ENCODE measurements around the gene PAPPA.

PAPPA gene

DNA sequence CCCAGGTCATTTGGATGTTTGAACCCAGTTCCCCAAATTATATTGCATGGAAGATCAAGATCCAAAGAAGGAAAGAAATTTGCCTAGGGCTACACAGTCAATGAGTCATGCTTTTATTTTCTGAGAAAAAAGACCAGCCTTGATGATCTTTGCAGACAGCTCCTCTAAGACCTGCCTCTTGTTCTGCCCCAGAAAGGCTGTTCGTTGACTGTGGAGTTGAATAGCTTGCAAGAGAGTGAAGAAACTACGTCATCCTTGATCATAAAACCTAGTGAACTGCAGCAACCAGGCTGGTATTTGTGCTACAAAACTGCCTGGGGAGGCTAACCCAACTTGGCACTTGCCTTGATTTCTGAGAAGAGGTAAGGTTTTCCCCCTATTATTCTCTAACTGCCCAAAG is 263.9 kb downstream of the PAPPA start (continued):
- TF ChIP-seq, protein P1, sequence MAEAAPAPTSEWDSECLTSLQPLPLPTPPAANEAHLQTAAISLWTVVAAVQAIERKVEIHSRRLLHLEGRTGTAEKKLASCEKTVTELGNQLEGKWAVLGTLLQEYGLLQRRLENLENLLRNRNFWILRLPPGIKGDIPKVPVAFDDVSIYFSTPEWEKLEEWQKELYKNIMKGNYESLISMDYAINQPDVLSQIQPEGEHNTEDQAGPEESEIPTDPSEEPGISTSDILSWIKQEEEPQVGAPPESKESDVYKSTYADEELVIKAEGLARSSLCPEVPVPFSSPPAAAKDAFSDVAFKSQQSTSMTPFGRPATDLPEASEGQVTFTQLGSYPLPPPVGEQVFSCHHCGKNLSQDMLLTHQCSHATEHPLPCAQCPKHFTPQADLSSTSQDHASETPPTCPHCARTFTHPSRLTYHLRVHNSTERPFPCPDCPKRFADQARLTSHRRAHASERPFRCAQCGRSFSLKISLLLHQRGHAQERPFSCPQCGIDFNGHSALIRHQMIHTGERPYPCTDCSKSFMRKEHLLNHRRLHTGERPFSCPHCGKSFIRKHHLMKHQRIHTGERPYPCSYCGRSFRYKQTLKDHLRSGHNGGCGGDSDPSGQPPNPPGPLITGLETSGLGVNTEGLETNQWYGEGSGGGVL (tag by site-specific recombination; IDR thresholded peaks at IDR 0.05), result no peak

DNA sequence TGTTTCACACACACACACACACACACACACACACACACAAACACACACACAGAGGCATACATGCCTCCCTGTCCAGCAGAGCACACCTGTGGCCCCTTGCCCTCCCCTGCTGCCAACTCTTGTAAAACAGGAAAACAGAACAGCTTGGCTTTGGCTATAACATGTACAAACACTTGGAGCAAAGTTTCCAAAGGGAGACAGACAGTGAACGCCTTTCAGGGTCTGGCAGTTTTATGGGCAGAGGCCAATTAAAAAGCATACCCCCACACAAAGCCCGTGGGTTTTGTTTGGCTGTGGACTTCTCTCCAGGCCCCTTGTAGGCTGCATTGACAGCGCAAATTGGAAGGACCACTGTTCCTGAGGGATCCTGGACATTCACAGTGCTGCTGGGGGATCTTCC is 265.6 kb downstream of the PAPPA start:
- ChIA-PET CTCF (interaction anchor here (0.7 to 1.1 kb wide), 3 partner anchors 12 to 267 kb away, joined by 3 read pairs; no protein-coding TSS in a partner anchor), POLR2A (no interaction called here)
- no peak overlapping the region for H3K27ac ChIP-seq (ENCODE audit: extremely low read depth, low read depth, low read length)
- H3K4me3 ChIP-seq (ENCODE audit: low read depth, low read length), result no peak overlapping the region
- no peaks in the 10 kb centered on the region for H3K36me3 ChIP-seq (ENCODE audit: control insufficient read depth in 2 of 2, insufficient read depth in 1 of 2, low read length in 2 of 2)
- no peak for TF ChIP-seq MYNN (tag by site-specific recombination; IDR thresholded peaks at IDR 0.05; ENCODE audit: borderline replicate concordance)
- TF ChIP-seq, protein P2, sequence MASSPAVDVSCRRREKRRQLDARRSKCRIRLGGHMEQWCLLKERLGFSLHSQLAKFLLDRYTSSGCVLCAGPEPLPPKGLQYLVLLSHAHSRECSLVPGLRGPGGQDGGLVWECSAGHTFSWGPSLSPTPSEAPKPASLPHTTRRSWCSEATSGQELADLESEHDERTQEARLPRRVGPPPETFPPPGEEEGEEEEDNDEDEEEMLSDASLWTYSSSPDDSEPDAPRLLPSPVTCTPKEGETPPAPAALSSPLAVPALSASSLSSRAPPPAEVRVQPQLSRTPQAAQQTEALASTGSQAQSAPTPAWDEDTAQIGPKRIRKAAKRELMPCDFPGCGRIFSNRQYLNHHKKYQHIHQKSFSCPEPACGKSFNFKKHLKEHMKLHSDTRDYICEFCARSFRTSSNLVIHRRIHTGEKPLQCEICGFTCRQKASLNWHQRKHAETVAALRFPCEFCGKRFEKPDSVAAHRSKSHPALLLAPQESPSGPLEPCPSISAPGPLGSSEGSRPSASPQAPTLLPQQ (tag by site-specific recombination; IDR thresholded peaks at IDR 0.05), result no peak
- no peak for TF ChIP-seq ZNF248 (tag by site-specific recombination; IDR thresholded peaks at IDR 0.05)
- no peak for TF ChIP-seq ZNF266 (tag by site-specific recombination; IDR thresholded peaks at IDR 0.05; ENCODE audit: low read depth)
- no peak for TF ChIP-seq ZNF664 (tag by site-specific recombination; IDR thresholded peaks at IDR 0.05)
- TF ChIP-seq ZFHX2 (tag by site-specific recombination; conservative IDR thresholded peaks at IDR 0.05), result no peak
- TF ChIP-seq ZNF202 (tag by site-specific recombination; IDR thresholded peaks at IDR 0.05; ENCODE audit: borderline replicate concordance), result no peak
- TF ChIP-seq ZNF571 (tag by site-specific recombination; IDR thresholded peaks at IDR 0.05), result no peak
- TF ChIP-seq ZFP37 (tag by site-specific recombination; IDR thresholded peaks at IDR 0.05), result no peak
- H3K4me1 ChIP-seq (ENCODE audit: control insufficient read depth, insufficient read depth, low read length), result no peaks in the 10 kb centered on the region
- H3K9me3 ChIP-seq (ENCODE audit: control insufficient read depth, insufficient read depth, low read depth, low read length), result no peaks in the 10 kb centered on the region

DNA sequence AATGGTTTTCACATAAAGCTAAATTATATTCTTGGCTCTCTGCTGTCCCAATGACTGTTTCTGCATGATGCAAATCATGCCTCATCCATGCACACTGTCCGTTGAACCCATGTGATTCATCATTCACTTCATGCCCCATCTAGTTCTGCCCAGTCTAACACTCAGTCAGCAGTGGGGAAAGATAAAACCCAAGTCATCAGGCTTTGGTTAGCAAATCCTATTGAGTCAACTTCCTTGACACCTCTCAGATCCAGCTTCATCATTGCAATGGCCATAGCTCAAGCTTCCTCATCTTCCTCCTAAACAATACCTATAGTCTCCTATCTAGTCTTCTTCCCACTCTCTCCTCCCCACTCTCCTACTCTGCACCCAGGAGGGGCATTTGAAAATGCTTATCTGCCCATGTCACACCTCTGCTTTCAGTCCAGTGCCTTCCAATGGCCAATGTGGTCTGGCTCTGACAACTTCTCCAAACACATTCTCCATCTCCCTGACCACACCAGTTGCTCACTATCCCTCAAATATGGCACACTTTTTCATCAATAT is 267.5 kb downstream of the PAPPA start:
- CTCF ChIA-PET, result no interaction called here
- POLR2A ChIA-PET, result no interaction called here
- TF ChIP-seq ZNF366 (tag by site-specific recombination; conservative IDR thresholded peaks at IDR 0.05) (no peak), ZNF48 (tag by site-specific recombination; IDR thresholded peaks at IDR 0.05) (no peak), ZIC2 (tag by site-specific recombination; IDR thresholded peaks at IDR 0.05) (no peak), ZNF768 (tag by site-specific recombination; IDR thresholded peaks at IDR 0.05) (no peak), ZNF701 (tag by site-specific recombination; IDR thresholded peaks at IDR 0.05) (no peak), ZNF843 (tag by site-specific recombination; IDR thresholded peaks at IDR 0.05) (no peak), ZNF830 (tag by site-specific recombination; IDR thresholded peaks at IDR 0.05; ENCODE audit: low read depth) (no peak), ZNF76 (tag by site-specific recombination; IDR thresholded peaks at IDR 0.05; ENCODE audit: borderline replicate concordance, low read depth) (no peak)
- TF ChIP-seq, protein P3, sequence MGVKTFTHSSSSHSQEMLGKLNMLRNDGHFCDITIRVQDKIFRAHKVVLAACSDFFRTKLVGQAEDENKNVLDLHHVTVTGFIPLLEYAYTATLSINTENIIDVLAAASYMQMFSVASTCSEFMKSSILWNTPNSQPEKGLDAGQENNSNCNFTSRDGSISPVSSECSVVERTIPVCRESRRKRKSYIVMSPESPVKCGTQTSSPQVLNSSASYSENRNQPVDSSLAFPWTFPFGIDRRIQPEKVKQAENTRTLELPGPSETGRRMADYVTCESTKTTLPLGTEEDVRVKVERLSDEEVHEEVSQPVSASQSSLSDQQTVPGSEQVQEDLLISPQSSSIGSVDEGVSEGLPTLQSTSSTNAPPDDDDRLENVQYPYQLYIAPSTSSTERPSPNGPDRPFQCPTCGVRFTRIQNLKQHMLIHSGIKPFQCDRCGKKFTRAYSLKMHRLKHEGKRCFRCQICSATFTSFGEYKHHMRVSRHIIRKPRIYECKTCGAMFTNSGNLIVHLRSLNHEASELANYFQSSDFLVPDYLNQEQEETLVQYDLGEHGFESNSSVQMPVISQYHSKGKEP (tag by site-specific recombination; IDR thresholded peaks at IDR 0.05), result no peak
- H3K36me3 ChIP-seq (ENCODE audit: control insufficient read depth in 2 of 2, insufficient read depth in 1 of 2, low read length in 2 of 2), result peaks cover 0 to 3% of the 10 kb centered on the region in 2 experiments; a peak in 1 of 3 replicates
- H3K27ac ChIP-seq (ENCODE audit: extremely low read depth, low read depth, low read length), result no peak overlapping the region
- no peak overlapping the region for H3K4me3 ChIP-seq (ENCODE audit: low read depth, low read length)
- no peaks in the 10 kb centered on the region for H3K9me3 ChIP-seq (ENCODE audit: control insufficient read depth, insufficient read depth, low read depth, low read length)
- no peaks in the 10 kb centered on the region for H3K4me1 ChIP-seq (ENCODE audit: control insufficient read depth, insufficient read depth, low read length)

Measured in HEK293 (cell line).